NCI-H2227 (cell line): Measurements from ENCODE around the gene HS6ST1.

Experiments used
- DNase-seq: peaks from one replicate; lab custom pipeline; 2025; ENCODE audit not compliant: unreplicated experiment; lab: John Stamatoyannopoulos, UW

Gene HS6ST1

DNA sequence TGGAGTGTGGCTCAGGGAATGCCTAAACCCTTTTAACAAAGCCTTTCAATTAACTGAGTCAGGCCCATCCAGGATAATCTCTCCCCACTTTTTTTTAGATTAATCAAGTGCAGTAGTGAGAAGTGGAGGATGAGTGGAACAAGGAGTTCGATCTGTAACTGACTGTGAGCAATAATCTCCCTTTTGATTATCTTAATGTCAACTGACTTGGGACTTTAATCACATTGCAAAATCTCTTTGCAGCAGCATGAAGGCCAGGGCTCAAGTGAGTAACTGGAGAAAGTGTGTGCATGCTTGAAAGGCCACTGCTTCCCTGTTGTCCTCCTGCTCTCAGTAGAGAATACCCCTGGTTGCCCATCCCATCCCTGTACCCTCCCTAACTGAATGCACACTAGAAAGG lies 32.1 kb upstream of the HS6ST1 start:
- DNase-seq: no peak

DNA sequence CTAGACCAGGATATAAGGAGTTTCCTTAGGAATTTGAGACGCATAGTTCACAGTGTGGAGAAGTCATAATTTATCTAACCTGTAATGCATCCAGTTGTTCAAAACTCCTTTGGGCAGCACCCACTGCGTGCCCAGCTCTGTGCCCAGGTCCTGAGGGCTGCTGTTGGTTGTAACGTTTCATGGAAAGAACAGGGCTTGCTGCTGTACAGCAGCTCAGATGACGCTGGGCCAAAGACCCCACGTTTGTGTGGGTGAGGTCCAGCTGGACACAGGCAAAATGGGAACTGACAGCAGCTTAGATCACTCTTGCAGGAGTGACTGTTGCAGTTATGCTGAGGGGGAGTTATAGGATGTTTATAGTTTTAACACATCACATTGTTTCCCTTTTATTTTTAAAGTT lies 30.0 kb upstream of the HS6ST1 start:
- DNase-seq: no peak

DNA sequence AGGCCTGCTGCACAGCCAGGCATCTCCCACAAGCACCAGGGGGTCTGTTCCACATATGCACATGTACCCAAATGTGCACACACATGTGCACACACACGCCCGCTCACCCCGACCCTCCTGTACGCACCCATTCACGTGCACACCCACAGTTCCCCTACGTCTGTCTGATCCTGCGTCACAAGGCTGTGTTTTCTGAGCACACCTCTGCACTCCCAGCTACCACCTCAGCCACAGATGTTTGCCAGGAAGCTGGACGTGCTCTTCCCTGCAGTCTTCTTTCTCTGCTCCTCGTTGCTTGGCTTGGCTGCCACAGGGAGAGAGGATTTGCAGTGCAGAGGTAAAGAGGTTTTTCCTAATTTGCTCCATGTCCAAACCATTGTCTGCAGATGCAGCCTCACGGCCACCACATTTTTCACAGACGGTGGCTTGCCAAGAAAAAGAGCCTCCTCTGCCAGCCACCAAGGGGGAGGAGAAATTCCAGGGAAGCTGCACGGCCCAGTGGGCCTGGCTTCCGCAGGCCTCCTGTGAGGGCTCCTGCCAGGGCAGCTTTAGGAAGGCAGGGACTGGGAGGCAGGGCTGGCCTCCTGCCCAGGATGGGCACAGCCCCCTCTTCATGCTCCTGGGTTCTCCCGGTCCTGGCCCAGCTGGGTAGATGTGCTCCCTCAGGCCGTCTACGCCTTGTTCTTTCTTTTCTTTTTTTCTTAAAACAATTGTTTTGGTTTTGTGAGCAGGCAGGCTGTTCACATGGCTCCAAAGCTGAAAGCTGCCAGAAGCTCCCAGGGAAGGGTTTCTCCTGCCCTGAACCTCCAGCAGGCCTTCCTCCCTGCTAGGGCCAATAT lies 29.3 kb upstream of the HS6ST1 start:
- DNase-seq: no peak

- DNase-seq: no peak
Observed at GRCh38 chr2:128347171-128347558, 28.5 kb upstream of the HS6ST1 start.

GRCh38 chr2:128346291-128347170 lies 27.9 kb upstream of the HS6ST1 start:
- DNase-seq: no peak

- DNase-seq: no peak
Observed at GRCh38 chr2:128345436-128346165, 26.9 kb upstream of the HS6ST1 start.

DNA sequence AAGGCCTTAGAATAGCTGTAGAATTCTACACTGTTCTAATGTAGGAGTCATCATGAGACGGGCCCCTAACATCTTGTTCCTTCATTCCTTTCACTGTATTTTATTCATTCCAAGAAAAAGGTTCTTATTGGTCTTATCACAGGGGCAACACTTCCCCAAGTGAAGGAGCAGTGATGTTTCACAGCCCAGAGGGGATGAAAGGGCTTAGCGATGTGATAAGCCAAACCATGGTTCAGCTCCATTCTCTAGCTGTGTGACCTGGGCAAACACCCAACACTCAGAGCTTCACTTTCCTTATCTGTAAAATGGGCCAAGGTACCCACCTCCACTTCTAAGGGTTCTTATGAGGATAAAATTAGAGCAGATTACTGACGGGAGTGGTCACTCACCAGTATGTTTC lies 25.4 kb upstream of the HS6ST1 start:
- DNase-seq: no peak

DNA sequence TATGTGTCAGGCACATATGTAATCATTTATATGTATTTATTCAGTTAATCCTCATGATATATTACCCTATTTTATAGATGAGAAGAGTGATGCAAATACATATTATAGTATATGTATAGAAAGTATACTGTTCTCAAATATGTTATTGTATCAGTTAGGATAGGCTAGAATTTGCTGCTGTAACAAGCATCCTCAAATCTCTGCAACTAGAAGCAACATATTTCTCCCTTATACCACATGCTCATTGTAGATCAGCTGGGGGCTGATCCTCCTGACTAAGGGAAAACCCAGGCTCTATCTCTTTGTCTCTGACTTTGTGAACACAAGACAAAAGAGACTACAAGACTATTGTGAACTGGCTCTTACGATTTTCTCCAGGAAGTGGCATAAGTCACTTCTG lies 24.8 kb upstream of the HS6ST1 start:
- DNase-seq: no peak

GRCh38 chr2:128342550-128342949 lies 23.9 kb upstream of the HS6ST1 start:
- no peak for DNase-seq

GRCh38 chr2:128341621-128342020 lies 23.0 kb upstream of the HS6ST1 start:
- DNase-seq: no peak

GRCh38 chr2:128332091-128332634 lies 13.5 kb upstream of the HS6ST1 start:
- DNase-seq: no peak

DNA sequence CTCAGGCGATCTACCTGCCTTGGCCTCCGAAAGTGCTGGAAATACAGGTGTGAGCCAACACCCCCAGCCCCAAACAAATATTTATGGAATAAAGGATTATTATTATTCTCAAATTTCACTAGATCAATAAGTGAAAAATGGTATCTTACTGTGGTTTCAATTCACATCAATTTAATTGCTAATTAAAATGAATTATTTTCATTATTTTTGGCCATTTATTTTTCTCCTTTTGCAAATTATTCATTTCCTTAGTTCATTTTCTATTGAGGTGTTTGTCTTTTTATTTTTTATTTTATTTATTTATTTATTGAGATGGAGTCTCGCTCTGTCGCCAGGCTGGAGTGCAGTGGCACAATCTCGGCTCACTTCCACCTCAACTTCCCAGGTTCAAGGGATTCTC lies 11.9 kb upstream of the HS6ST1 start:
- no peak for DNase-seq

GRCh38 chr2:128329607-128330006 lies 10.9 kb upstream of the HS6ST1 start:
- no peak for DNase-seq

- DNase-seq: no peak
Observed at GRCh38 chr2:128327180-128327964, 8.7 kb upstream of the HS6ST1 start.

GRCh38 chr2:128326346-128326745 lies 7.7 kb upstream of the HS6ST1 start:
- no peak for DNase-seq

- DNase-seq: no peak
Observed at GRCh38 chr2:128325611-128326181, 7.0 kb upstream of the HS6ST1 start.

DNA sequence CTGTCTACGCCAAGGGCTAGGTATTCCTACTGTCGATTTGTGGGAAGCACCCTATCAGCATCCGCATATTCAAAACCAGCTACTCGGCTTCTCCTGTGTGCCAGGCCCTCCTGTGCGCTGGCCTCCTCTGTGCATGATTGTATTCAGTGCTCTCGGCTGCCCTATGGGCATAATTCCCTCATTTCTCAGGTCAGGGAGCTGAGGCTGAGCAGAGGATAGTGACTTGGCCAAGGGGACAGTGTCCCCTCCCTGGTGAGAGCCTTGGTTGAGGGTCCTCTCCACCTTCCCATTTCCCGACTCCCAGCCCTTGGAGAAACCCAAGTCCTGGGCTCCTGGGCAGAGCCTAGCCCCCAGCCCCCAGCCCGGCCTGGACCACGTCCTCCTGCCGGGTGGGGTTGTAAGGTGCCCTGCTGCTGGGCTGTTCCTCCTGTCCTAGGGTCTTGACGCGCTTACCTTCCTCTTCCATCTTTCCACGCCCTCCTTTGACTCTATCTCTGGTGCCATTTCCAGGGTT lies 6.3 kb upstream of the HS6ST1 start:
- DNase-seq: no peak

- DNase-seq: no peak
Observed at GRCh38 chr2:128324008-128324896, 5.6 kb upstream of the HS6ST1 start.

DNA sequence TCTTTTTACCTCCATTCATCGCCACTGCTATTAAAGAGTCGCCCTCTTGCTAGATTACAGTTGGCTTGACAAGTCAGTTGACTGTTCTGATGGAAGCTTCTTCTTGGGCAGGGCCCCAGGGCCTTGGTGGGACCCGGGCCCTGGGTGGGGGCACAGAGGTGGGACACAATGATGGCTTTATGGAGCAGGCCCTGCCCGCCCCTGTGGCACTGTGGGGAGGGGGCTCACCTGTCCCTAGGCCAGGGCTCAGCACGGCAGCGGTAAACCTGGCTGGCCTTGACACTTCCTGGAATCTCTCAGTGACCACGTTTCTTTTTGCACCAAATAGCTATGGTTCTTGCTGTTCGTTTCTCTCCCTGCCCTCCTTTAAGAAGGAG lies 4.9 kb upstream of the HS6ST1 start:
- DNase-seq: no peak
